SH-SY5Y (cell line): Measurements from ENCODE around the gene TFPI.

Experiments
- GATA2 ChIP-seq: IDR thresholded peaks from 2 replicates; pipeline ENCODE4 v1.6.1; 2011; ENCODE audit warnings: mild to moderate bottlenecking, low read depth, low read length
- GATA3 ChIP-seq: IDR thresholded peaks from 2 replicates; pipeline ENCODE4 v1.6.1; 2011; ENCODE audit warnings: low read depth, mild to moderate bottlenecking, low read length, moderate library complexity

DNA sequence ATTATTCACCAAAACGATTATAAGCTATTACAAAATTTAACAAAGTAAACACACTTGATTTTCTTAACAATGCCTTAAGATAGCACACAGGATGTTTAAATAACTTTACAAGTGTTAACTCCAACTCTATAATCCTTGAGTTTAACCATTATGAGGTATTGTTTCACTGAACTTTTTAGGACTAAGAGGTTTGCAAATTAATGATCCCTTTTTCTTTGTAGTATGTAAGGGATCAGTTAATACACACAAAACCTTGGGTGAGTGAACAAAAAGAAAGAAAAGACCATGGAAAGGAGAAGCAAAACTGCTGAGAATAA is 21.5 kb upstream of the TFPI start:
- TF ChIP-seq GATA3 (no peak), GATA2 (no peak)
